Mesendoderm (in vitro differentiated cells): Measurements from ENCODE around the gene CHRDL2.

Experiments
- DNase-seq: peaks from one replicate; pipeline ENCODE4 v3.0.0; 2013
- H2AK5ac ChIP-seq: 2 replicates; pipeline ENCODE4 v1.6.1; 2013; ENCODE audit warnings: low read length, inconsistent platforms
- H2BK120ac ChIP-seq: 2 replicates; pipeline ENCODE4 v1.6.1; 2013; ENCODE audit warnings: low read depth, mild to moderate bottlenecking, low read length, moderate library complexity, mixed read lengths
- H2BK15ac ChIP-seq: replicated peaks from 2 replicates; pipeline ENCODE4 v1.6.1; 2013; ENCODE audit warnings: low read depth, mild to moderate bottlenecking, moderate library complexity
- H2BK5ac ChIP-seq: 2 replicates; pipeline ENCODE4 v1.6.1; 2013; ENCODE audit warnings: low read length, inconsistent platforms
- H3K18ac ChIP-seq: 2 replicates; pipeline ENCODE4 v1.6.1; 2013; ENCODE audit warnings: mild to moderate bottlenecking, low read length, mixed read lengths
- H3K23ac ChIP-seq: one replicate; pipeline ENCODE4 v1.6.1; 2013; ENCODE audit warnings: low read length
- H3K27ac ChIP-seq: 2 replicates; pipeline ENCODE4 v1.5.1; 2013; ENCODE audit warnings: low read depth, mild to moderate bottlenecking, inconsistent platforms, low read length, moderate library complexity
- H3K27me3 ChIP-seq: 2 replicates; pipeline ENCODE4 v1.6.1; 2013; ENCODE audit warnings: low read length, control low read depth, mild to moderate bottlenecking, inconsistent platforms; ENCODE audit not compliant: insufficient read depth, poor library complexity
- H3K36me3 ChIP-seq: 2 replicates; pipeline ENCODE4 v1.6.1; 2013; ENCODE audit warnings: low read length, inconsistent platforms; ENCODE audit not compliant: control insufficient read depth, insufficient read depth
- H3K4ac ChIP-seq: one replicate; pipeline ENCODE4 v1.6.1; 2013; ENCODE audit warnings: low read depth, mild to moderate bottlenecking, low read length, moderate library complexity
- H3K4me1 ChIP-seq: 2 replicates; pipeline ENCODE4 v1.6.1; 2013; ENCODE audit warnings: low read depth, low read length, inconsistent platforms; ENCODE audit not compliant: control insufficient read depth
- H3K4me2 ChIP-seq: 2 replicates; pipeline ENCODE4 v1.6.1; 2013; ENCODE audit warnings: low read length
- H3K4me3 ChIP-seq: 2 replicates; pipeline ENCODE4 v1.5.1; 2013; ENCODE audit warnings: mild to moderate bottlenecking, low read length
- H3K56ac ChIP-seq: one replicate; pipeline ENCODE4 v1.6.1; 2013; ENCODE audit warnings: low read length
- H3K79me1 ChIP-seq: 2 replicates; pipeline ENCODE4 v1.6.1; 2013; ENCODE audit warnings: low read length, inconsistent platforms
- H3K79me2 ChIP-seq: 2 replicates; pipeline ENCODE4 v1.6.1; 2013; ENCODE audit warnings: mild to moderate bottlenecking, low read length; ENCODE audit not compliant: control insufficient read depth, insufficient read depth
- H3K9ac ChIP-seq: 2 replicates; pipeline ENCODE4 v1.6.1; 2013; ENCODE audit warnings: low read length, inconsistent platforms
- H4K5ac ChIP-seq: one replicate; pipeline ENCODE4 v1.6.1; 2013; ENCODE audit warnings: low read length
- H4K8ac ChIP-seq: one replicate; pipeline ENCODE4 v1.6.1; 2013; ENCODE audit warnings: low read depth, mild to moderate bottlenecking, control low read depth, low read length, moderate library complexity
- WGBS: extraction: QIAGEN DNeasy Blood & Tissue Kit; methylation state at CpG from one replicate; pipeline ENCODE4 v1.1.7; 2013; ENCODE audit warnings: low lambda C conversion rate, missing lambda C conversion rate; ENCODE audit not compliant: insufficient coverage; ENCODE audit errors: extremely low coverage; 5-methylcytosine and 5-hydroxymethylcytosine counted together

CHRDL2 gene

DNA sequence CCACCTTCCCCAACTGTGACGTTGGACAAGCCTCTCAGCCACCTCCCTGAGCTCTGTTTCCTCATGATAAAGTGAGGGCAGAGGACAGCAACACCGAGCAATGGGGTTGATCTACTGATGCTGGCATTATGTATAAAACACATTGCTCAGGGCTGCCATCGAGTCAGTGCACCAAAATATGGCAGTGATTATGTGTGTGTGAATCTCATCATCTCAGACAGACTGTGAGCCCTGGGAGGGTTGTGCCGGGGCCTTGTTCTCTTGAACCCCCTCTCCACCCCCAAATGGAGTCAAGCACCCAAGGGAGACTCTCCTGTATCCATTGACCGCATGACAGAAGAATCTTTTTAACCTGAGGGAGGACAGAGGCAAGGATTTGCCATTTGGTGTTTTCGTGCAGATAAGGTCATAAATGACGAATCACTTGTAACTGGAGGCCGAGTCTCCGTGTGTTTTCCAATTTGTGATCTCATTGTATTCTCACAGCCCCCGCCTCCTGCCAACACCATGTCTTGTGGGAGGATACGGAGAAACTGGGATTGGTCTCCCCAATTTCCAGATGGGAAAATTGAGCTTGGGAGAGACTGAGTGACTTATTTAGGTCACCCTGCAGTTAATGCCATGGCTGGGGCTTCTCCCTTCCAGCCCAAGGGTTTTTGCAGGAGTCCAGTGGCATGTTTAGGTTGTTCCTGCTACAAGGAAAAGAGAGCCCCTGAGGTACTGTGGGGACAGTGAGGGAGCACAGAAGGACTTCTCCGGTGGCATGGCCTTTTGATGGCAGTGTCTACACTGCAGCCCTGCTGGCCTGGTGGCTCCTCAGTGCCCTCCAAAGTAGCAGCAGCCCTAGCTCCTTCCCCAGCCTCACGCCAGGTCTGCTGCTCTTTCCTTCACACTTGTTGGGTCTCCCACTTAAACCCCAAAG lies 52.4 kb downstream of the CHRDL2 start:
- Histone ChIP-seq H3K27me3 (no peaks in the 10 kb centered on the region), H3K4me3 (no peak overlapping the region), H2BK120ac (no peak overlapping the region), H3K79me2 (no peaks in the 10 kb centered on the region), H3K23ac (no peak overlapping the region), H3K79me1 (no peaks in the 10 kb centered on the region), H2BK15ac (no peak overlapping the region), H2AK5ac (no peak overlapping the region), H3K4me2 (no peak overlapping the region), H3K56ac (peak overlapping the region; percentile 22), H4K8ac (no peak overlapping the region), H3K4me1 (no peaks in the 10 kb centered on the region), H3K18ac (no peak overlapping the region), H3K4ac (no peak overlapping the region), H3K9ac (no peak overlapping the region), H3K36me3 (no peaks in the 10 kb centered on the region), H2BK5ac (no peak overlapping the region), H4K5ac (no peak overlapping the region), H3K27ac (no peak overlapping the region)
- no CpG with 5 or more reads among the region's 13 CpGs for WGBS
- no peak for DNase-seq

DNA sequence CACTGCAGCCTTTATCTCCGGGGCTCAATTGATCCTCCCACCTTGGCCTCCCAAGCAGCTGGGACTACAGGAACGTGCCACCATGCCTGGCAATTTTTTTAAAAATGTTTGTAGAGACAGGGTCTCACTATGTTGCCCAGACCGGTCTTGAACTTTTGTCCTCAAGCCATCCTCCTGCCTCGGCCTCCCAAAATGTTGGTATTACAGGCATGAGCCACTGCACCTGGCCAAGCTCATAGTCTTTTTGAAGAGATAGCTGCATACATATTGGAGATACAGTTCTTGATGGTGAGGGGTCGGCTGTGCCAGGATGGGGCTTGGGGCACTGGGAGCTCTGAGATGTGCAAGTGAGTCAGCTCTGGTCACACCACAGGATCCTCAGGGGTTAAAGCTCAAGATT lies 53.2 kb downstream of the CHRDL2 start:
- H3K79me1 ChIP-seq: no peaks in the 10 kb centered on the region
- H4K8ac ChIP-seq: no peak overlapping the region
- H3K27ac ChIP-seq: no peak overlapping the region
- H3K4me1 ChIP-seq: no peaks in the 10 kb centered on the region
- H3K4me2 ChIP-seq: no peak overlapping the region
- DNase-seq: no peak
- H3K27me3 ChIP-seq: no peaks in the 10 kb centered on the region
- H2BK5ac ChIP-seq: no peak overlapping the region
- no peak overlapping the region for H3K9ac ChIP-seq
- H4K5ac ChIP-seq: no peak overlapping the region
- H2BK15ac ChIP-seq: no peak overlapping the region
- no peak overlapping the region for H3K4ac ChIP-seq
- WGBS: no CpG with 5 or more reads among the region's 5 CpGs
- no peak overlapping the region for H3K18ac ChIP-seq
- H2BK120ac ChIP-seq: no peak overlapping the region
- H2AK5ac ChIP-seq: no peak overlapping the region
- no peak overlapping the region for H3K56ac ChIP-seq
- no peaks in the 10 kb centered on the region for H3K36me3 ChIP-seq
- no peaks in the 10 kb centered on the region for H3K79me2 ChIP-seq
- H3K4me3 ChIP-seq: no peak overlapping the region
- no peak overlapping the region for H3K23ac ChIP-seq

DNA sequence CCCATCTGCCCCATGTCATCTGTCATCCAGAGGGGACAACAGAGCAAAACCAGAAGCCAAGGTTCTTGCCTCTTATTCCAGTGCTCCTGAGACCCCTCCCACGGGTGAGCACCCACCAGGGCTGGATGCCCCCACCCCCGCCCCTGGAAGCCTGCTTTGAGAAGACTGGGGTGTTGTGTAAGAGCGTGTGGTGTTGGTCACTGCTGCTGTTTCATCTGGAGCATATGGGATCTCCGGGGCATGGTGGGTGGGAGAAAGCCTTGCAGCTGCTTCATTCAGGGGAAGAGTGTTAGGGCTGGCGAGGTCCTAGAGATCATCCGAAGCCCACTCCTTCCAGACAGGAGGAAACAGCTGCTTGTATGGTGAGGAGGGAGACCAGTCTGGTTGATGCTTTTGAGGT lies 54.1 kb downstream of the CHRDL2 start:
- Histone ChIP-seq H4K5ac (no peak overlapping the region), H3K56ac (no peak overlapping the region), H3K4me1 (no peaks in the 10 kb centered on the region), H2BK5ac (no peak overlapping the region), H2BK120ac (no peak overlapping the region), H2AK5ac (no peak overlapping the region), H3K27me3 (no peaks in the 10 kb centered on the region), H3K9ac (no peak overlapping the region), H3K4ac (no peak overlapping the region), H3K23ac (no peak overlapping the region), H3K79me2 (no peaks in the 10 kb centered on the region), H2BK15ac (no peak overlapping the region), H3K36me3 (no peaks in the 10 kb centered on the region), H4K8ac (no peak overlapping the region), H3K79me1 (no peaks in the 10 kb centered on the region), H3K27ac (no peak overlapping the region), H3K4me2 (no peak overlapping the region), H3K18ac (no peak overlapping the region), H3K4me3 (no peak overlapping the region)
- no CpG with 5 or more reads among the region's 6 CpGs for WGBS
- DNase-seq: no peak

DNA sequence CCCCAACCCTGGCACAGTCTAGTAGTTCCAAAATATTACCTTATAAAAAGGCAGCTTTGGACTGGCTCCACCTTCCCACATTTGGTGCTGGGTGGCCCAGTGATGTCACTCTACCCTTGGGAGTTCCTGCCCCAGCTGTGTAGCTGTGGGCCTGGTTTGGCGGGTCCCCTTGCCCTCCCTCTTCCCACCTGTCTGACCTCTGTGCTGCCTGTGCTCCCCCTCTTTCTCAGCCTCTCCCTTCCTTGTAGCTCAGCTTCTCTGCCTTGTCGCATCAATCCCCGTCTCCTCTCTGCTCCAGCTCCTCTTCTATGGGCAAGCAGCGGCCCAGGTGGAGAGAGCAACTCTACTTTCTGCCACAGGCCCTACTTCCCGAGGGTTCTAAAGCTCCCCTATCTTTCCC lies 54.6 kb downstream of the CHRDL2 start:
- DNase-seq: no peak
- Histone ChIP-seq H2BK5ac (no peak overlapping the region), H4K5ac (no peak overlapping the region), H3K56ac (no peak overlapping the region), H2BK120ac (no peak overlapping the region), H3K18ac (no peak overlapping the region), H3K27ac (no peak overlapping the region), H4K8ac (no peak overlapping the region), H3K4me1 (no peaks in the 10 kb centered on the region), H2BK15ac (no peak overlapping the region), H3K79me2 (no peaks in the 10 kb centered on the region), H3K36me3 (no peaks in the 10 kb centered on the region), H3K4me2 (no peak overlapping the region), H3K23ac (no peak overlapping the region), H3K79me1 (no peaks in the 10 kb centered on the region), H2AK5ac (no peak overlapping the region), H3K4ac (no peak overlapping the region), H3K9ac (no peak overlapping the region), H3K4me3 (no peak overlapping the region), H3K27me3 (no peaks in the 10 kb centered on the region)
- no CpG with 5 or more reads among the region's 5 CpGs for WGBS

DNA sequence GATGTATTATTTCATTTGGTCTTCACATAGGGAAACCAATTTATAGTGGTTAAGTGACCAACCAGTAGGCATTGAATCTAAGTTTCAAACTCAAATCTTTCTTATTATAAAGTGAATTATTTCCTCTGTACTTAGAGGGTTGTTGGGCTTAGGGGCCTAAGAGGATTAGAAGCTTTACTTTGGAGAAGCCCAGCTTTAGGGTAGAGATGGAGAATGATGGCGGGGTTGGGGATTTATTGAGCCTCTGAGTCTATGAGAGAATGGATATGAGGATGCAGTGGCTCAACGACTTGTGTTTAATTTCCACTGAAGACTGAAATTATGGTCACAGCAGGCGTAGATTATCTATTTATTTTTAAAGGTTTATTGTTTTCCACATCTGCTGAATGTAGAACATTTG lies 55.5 kb downstream of the CHRDL2 start:
- no peak overlapping the region for H3K23ac ChIP-seq
- no peak overlapping the region for H2BK5ac ChIP-seq
- H4K5ac ChIP-seq: no peak overlapping the region
- H3K36me3 ChIP-seq: no peaks in the 10 kb centered on the region
- no peaks in the 10 kb centered on the region for H3K27me3 ChIP-seq
- no CpG with 5 or more reads among the region's 3 CpGs for WGBS
- H3K4me3 ChIP-seq: no peak overlapping the region
- no peak overlapping the region for H3K4ac ChIP-seq
- no peak overlapping the region for H2AK5ac ChIP-seq
- no peak overlapping the region for H3K27ac ChIP-seq
- H3K4me1 ChIP-seq: no peaks in the 10 kb centered on the region
- H2BK15ac ChIP-seq: no peak overlapping the region
- H2BK120ac ChIP-seq: no peak overlapping the region
- H3K9ac ChIP-seq: no peak overlapping the region
- no peaks in the 10 kb centered on the region for H3K79me2 ChIP-seq
- no peak overlapping the region for H3K4me2 ChIP-seq
- H4K8ac ChIP-seq: no peak overlapping the region
- H3K79me1 ChIP-seq: no peaks in the 10 kb centered on the region
- no peak overlapping the region for H3K18ac ChIP-seq
- no peak overlapping the region for H3K56ac ChIP-seq
- DNase-seq: no peak
